GM12878 (cell line): Measurements from ENCODE around the gene YTHDC1. TPM values are rescaled to one million over a fixed set of nuclear protein-coding genes. Genes with fewer than 3 reads are reported as not detected.

Source experiments
- ATAC-seq: fragments of 200-7000 bp; cut with Tn5 transposase; 3 replicates; pipeline ENCODE4 v1.9.1; 2020; ENCODE audit warnings: mild to moderate bottlenecking, moderate library complexity
- BruUV-seq: library from RNA; stranded (reverse); fragments of 400-500 nt; replicated peaks from 2 replicates; lab custom pipeline; 2021; lab: Mats Ljungman, UMichigan
- CTCF ChIA-PET: fragments of 300-600 bp; sonication (Branson Sonifier 250); formaldehyde crosslinking; extraction: SDS; loops from one replicate; lab custom pipeline; 2021; ENCODE audit warnings: inconsistent platforms; lab: Yijun Ruan, JAX
- POLR2A ChIA-PET: fragments of 350-600 bp; formaldehyde crosslinking; extraction: SDS; loops from one replicate; lab custom pipeline; 2021; ENCODE audit warnings: inconsistent platforms; lab: Charles Lee
- RAD21 ChIA-PET: fragments of 300-600 bp; sonication (Branson Sonifier 250); formaldehyde crosslinking; loops from one replicate; lab custom pipeline; 2023; ENCODE audit warnings: antibody characterized with exemption; ENCODE audit not compliant: unreplicated experiment; lab: Charles Lee
- SMC1A ChIA-PET: fragments of 300-600 bp; sonication (Branson Sonifier 250); formaldehyde crosslinking; loops from one replicate; lab custom pipeline; 2023; ENCODE audit not compliant: unreplicated experiment, uncharacterized antibody; lab: Charles Lee
- DNase-seq: peaks from one replicate; pipeline ENCODE4 v3.0.0-alpha.2; 2011; ENCODE audit warnings: low read depth, low spot score
- FAIRE-seq: peaks from 3 replicates; lab custom pipeline; 2011; peaks lifted over from hg19 to GRCh38; lab: Jason Lieb, UNC
- H2AFZ ChIP-seq: 2 replicates; pipeline ENCODE4 v1.6.0; 2011; ENCODE audit warnings: low read depth, low read length, control low read depth; ENCODE audit not compliant: control insufficient read depth
- H3K27ac ChIP-seq: 2 replicates; pipeline ENCODE4 v1.5.1; 2011; ENCODE audit warnings: control low read depth; ENCODE audit not compliant: control insufficient read depth, insufficient read depth
- H3K27me3 ChIP-seq, 2 experiments: replicated peaks in 1 of 2; 2 replicates each; pipeline versions ENCODE4 v1.6.0 to v1.6.1; 2011; ENCODE audit warnings: low read length in 1 of 2; ENCODE audit not compliant: control insufficient read depth in 2 of 2, insufficient read depth in 2 of 2
- H3K36me3 ChIP-seq, 2 experiments: 2 replicates each; pipeline ENCODE4 v1.5.1; 2011; ENCODE audit warnings: low read length in 1 of 2; ENCODE audit not compliant: control insufficient read depth in 2 of 2, insufficient read depth in 2 of 2
- H3K4me1 ChIP-seq: 2 replicates; pipeline ENCODE4 v1.6.1; 2011; ENCODE audit warnings: mild to moderate bottlenecking, low read length, moderate library complexity, mixed read lengths; ENCODE audit not compliant: control insufficient read depth, insufficient read depth
- H3K4me2 ChIP-seq: 2 replicates; pipeline ENCODE4 v1.6.0; 2011; ENCODE audit warnings: control low read depth; ENCODE audit not compliant: control insufficient read depth, insufficient read depth
- H3K4me3 ChIP-seq: fragments of 200-600 bp; sonication (generic); 2 replicates; pipeline ENCODE4 v1.5.1; 2016
- H3K79me2 ChIP-seq: 2 replicates; pipeline ENCODE4 v1.6.0; 2011; ENCODE audit warnings: low read length; ENCODE audit not compliant: control insufficient read depth, insufficient read depth
- H3K9ac ChIP-seq: 2 replicates; pipeline ENCODE4 v1.8.0; 2011; ENCODE audit warnings: low read length, control low read depth, mixed read lengths; ENCODE audit not compliant: control insufficient read depth, insufficient read depth
- H3K9me3 ChIP-seq: replicated peaks from 3 replicates; pipeline ENCODE4 v1.5.1; 2011; ENCODE audit warnings: mild to moderate bottlenecking, low read length; ENCODE audit not compliant: control insufficient read depth, insufficient read depth
- H4K20me1 ChIP-seq: 2 replicates; pipeline ENCODE4 v1.6.0; 2011; ENCODE audit not compliant: control insufficient read depth, insufficient read depth
- EED ChIP-seq: sonication (generic); IDR thresholded peaks from 2 replicates; pipeline ENCODE4 v1.6.1; 2016; ENCODE audit warnings: antibody characterized with exemption, low read depth
- EZH2 ChIP-seq: IDR thresholded peaks from 2 replicates; pipeline ENCODE4 v1.6.1; 2012; ENCODE audit warnings: low read depth, mild to moderate bottlenecking, control low read depth, inconsistent platforms, low read length, borderline replicate concordance; ENCODE audit not compliant: control insufficient read depth
- HCFC1 ChIP-seq: fragments of 150-350 bp; IDR thresholded peaks from 2 replicates; pipeline ENCODE4 v1.6.1; 2014; ENCODE audit warnings: low read length
- HDAC6 ChIP-seq: fragments of 200-600 bp; sonication (generic); IDR thresholded peaks from one replicate; pipeline ENCODE4 v1.8.0; 2017; ENCODE audit warnings: antibody characterized with exemption; ENCODE audit not compliant: unreplicated experiment
- MTA3 ChIP-seq: IDR thresholded peaks from 2 replicates; pipeline ENCODE4 v1.6.1; 2012; ENCODE audit warnings: low read length, inconsistent platforms, borderline replicate concordance
- NRF1 ChIP-seq: conservative IDR thresholded peaks from 2 replicates; pipeline ENCODE4 v1.6.1; 2011; ENCODE audit warnings: mild to moderate bottlenecking, low read depth, low read length, improper control_type of control experiment
- RAD21 ChIP-seq: IDR thresholded peaks from 2 replicates; pipeline ENCODE4 v1.6.1; 2011; ENCODE audit warnings: mild to moderate bottlenecking, low read depth, low read length, moderate library complexity; ENCODE audit not compliant: insufficient read depth
- YY1 ChIP-seq: IDR thresholded peaks from 2 replicates; pipeline ENCODE4 v1.6.1; 2011; ENCODE audit warnings: low read depth, mild to moderate bottlenecking, low read length
- ZNF384 ChIP-seq: IDR thresholded peaks from 2 replicates; pipeline ENCODE4 v1.6.1; 2012; ENCODE audit warnings: low read depth, mild to moderate bottlenecking, low read length, improper control_type of control experiment, borderline replicate concordance
- WGBS: methylation state at CpG from one replicate; pipeline ENCODE4 v1.1.6; 2016; ENCODE audit warnings: low lambda C conversion rate; ENCODE audit not compliant: insufficient replicate concordance, insufficient coverage; ENCODE audit errors: missing lambda C conversion rate; 5-methylcytosine and 5-hydroxymethylcytosine counted together
- in situ Hi-C: fragments of 300-500 bp; cut with MboI; formaldehyde crosslinking; loops from 9 replicates; pipeline ENCODE4 v1.14.3; 2018; ENCODE audit warnings: mixed read lengths
- intact Hi-C: fragments of 100-400 bp; cut with micrococcal nuclease; formaldehyde crosslinking; loops from one replicate; pipeline ENCODE4 v1.14.2; 2022; ENCODE audit not compliant: unreplicated experiment
- polyA plus RNA-seq, 11 experiments: library from polyadenylated mRNA; depleted of rRNA in 4 of 11; unstranded in 6 of 11; stranded (reverse) in 5 of 11; fragments of >200 nt; fragmentation: Nextera tagmentation in 4 of 11; fragmentation: Illumina TruSeq in 1 of 11; extraction: Ambion mirVana in 4 of 11; extraction: Trizol in 1 of 11; gene quantifications; 1 replicate in 1 of 11; 2 replicates in 10 of 11; pipeline versions ENCODE4 v1.2.1 to v1.2.3, GENCODE V29; 2011 to 2016; ENCODE audit warnings: inconsistent platforms in 2 of 11, missing spikeins in 2 of 11, low read depth in 1 of 11
- total RNA-seq, 4 experiments: library from RNA; depleted of rRNA in 3 of 4; stranded (reverse); fragments of >200 nt in 3 of 4; fragmentation: Illumina TruSeq in 1 of 4; extraction: Trizol in 1 of 4; gene quantifications; 2 replicates each; pipeline versions ENCODE4 v1.2.1 to v1.2.3, GENCODE V29; 2013 to 2021
- TF ChIP-seq, protein P1 (sequence below): fragments of 450-650 bp; IDR thresholded peaks from 2 replicates; pipeline ENCODE4 v1.6.1; 2017; ENCODE audit warnings: mild to moderate bottlenecking, moderate library complexity
- TF ChIP-seq, protein P2 (sequence below): IDR thresholded peaks from 2 replicates; pipeline ENCODE4 v1.6.1; 2012; ENCODE audit warnings: low read length, inconsistent platforms
- TF ChIP-seq, protein P3 (sequence below): fragments of 450-650 bp; IDR thresholded peaks from 2 replicates; pipeline ENCODE4 v1.6.1; 2017; ENCODE audit warnings: mild to moderate bottlenecking

Gene YTHDC1
- total and polyA plus RNA-seq, 10 of the 15 experiments (the other 5 are each of a cell fraction or from before 2014, with no cell fraction given) = 18.7 to 83.2 (median 47.5) TPM

DNA sequence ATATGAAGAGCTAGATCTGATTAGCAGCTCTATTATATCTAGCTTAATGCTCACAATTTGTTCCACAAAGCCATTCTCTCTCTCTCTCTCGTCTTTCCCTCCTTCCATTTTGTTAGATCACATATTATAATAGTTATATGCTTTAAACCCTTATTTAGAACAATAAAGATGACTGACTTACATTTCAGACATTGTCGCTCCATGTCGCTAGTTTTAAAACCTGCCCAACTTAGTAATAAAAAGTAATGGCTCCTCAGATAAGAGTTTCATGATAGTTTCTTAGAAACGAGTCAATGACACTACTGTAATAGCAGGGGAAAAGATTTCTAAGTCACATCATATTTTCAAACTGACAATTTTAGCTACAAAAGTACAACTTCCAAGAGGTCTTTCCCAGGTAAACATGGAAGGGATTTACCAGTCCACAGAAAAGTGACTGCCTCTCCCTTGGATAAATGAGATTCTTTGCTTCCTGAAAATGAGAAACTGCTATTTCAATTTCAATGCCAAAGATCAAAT, 38.5 kb upstream of the YTHDC1 start (continued):
- TF ChIP-seq, protein P1, sequence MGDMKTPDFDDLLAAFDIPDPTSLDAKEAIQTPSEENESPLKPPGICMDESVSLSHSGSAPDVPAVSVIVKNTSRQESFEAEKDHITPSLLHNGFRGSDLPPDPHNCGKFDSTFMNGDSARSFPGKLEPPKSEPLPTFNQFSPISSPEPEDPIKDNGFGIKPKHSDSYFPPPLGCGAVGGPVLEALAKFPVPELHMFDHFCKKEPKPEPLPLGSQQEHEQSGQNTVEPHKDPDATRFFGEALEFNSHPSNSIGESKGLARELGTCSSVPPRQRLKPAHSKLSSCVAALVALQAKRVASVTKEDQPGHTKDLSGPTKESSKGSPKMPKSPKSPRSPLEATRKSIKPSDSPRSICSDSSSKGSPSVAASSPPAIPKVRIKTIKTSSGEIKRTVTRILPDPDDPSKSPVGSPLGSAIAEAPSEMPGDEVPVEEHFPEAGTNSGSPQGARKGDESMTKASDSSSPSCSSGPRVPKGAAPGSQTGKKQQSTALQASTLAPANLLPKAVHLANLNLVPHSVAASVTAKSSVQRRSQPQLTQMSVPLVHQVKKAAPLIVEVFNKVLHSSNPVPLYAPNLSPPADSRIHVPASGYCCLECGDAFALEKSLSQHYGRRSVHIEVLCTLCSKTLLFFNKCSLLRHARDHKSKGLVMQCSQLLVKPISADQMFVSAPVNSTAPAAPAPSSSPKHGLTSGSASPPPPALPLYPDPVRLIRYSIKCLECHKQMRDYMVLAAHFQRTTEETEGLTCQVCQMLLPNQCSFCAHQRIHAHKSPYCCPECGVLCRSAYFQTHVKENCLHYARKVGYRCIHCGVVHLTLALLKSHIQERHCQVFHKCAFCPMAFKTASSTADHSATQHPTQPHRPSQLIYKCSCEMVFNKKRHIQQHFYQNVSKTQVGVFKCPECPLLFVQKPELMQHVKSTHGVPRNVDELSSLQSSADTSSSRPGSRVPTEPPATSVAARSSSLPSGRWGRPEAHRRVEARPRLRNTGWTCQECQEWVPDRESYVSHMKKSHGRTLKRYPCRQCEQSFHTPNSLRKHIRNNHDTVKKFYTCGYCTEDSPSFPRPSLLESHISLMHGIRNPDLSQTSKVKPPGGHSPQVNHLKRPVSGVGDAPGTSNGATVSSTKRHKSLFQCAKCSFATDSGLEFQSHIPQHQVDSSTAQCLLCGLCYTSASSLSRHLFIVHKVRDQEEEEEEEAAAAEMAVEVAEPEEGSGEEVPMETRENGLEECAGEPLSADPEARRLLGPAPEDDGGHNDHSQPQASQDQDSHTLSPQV = no peak
- TF ChIP-seq NRF1 (no peak), MTA3 (no peak), HCFC1 (no peak)

GRCh38 chr4:68385267-68385666, 35.4 kb upstream of the YTHDC1 start:
- no peak overlapping the region for H3K9ac ChIP-seq
- RAD21 ChIA-PET = no interaction called here
- no peak overlapping the region for H3K4me2 ChIP-seq
- H3K27ac ChIP-seq = no peak overlapping the region
- no peaks in the 10 kb centered on the region for H3K79me2 ChIP-seq
- SMC1A ChIA-PET = no interaction called here
- no peaks in the 10 kb centered on the region for H3K36me3 ChIP-seq
- DNase-seq (no peak), ATAC-seq (no peak), FAIRE-seq (no peak)
- no peaks in the 10 kb centered on the region for H3K27me3 ChIP-seq
- WGBS = 12% methylated on average over 2 of the region's 2 CpGs
- BruUV-seq = no TSS peak
- TF ChIP-seq YY1 (no peak), HDAC6 (no peak), EZH2 (no peak), ZNF384 (no peak), EED (no peak), HCFC1 (no peak), RAD21 (no peak)
- TF ChIP-seq, protein P2, sequence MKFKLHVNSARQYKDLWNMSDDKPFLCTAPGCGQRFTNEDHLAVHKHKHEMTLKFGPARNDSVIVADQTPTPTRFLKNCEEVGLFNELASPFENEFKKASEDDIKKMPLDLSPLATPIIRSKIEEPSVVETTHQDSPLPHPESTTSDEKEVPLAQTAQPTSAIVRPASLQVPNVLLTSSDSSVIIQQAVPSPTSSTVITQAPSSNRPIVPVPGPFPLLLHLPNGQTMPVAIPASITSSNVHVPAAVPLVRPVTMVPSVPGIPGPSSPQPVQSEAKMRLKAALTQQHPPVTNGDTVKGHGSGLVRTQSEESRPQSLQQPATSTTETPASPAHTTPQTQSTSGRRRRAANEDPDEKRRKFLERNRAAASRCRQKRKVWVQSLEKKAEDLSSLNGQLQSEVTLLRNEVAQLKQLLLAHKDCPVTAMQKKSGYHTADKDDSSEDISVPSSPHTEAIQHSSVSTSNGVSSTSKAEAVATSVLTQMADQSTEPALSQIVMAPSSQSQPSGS = no peak
- TF ChIP-seq, protein P3, sequence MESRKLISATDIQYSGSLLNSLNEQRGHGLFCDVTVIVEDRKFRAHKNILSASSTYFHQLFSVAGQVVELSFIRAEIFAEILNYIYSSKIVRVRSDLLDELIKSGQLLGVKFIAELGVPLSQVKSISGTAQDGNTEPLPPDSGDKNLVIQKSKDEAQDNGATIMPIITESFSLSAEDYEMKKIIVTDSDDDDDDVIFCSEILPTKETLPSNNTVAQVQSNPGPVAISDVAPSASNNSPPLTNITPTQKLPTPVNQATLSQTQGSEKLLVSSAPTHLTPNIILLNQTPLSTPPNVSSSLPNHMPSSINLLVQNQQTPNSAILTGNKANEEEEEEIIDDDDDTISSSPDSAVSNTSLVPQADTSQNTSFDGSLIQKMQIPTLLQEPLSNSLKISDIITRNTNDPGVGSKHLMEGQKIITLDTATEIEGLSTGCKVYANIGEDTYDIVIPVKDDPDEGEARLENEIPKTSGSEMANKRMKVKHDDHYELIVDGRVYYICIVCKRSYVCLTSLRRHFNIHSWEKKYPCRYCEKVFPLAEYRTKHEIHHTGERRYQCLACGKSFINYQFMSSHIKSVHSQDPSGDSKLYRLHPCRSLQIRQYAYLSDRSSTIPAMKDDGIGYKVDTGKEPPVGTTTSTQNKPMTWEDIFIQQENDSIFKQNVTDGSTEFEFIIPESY = no peak
- no peaks in the 10 kb centered on the region for H4K20me1 ChIP-seq
- POLR2A ChIA-PET = no interaction called here
- CTCF ChIA-PET = no interaction called here
- in situ Hi-C loops (loop anchor here (25.0 kb wide), 1 partner anchor 252 kb away; no protein-coding TSS in a partner anchor), intact Hi-C loops (no loop called here)
- no peaks in the 10 kb centered on the region for H3K9me3 ChIP-seq
- no peak overlapping the region for H2AFZ ChIP-seq
- H3K4me1 ChIP-seq = no peaks in the 10 kb centered on the region
- H3K4me3 ChIP-seq = no peak overlapping the region
